Caco-2 (cell line): ENCODE data around the gene ZNF543. TPM values are rescaled to one million over a fixed set of nuclear protein-coding genes. Genes with fewer than 3 reads are reported as not detected.

ENCODE experiments used
- BruUV-seq: library from RNA; stranded (reverse); fragments of 400-500 nt; replicated peaks from 2 replicates; lab custom pipeline; 2021; lab: Mats Ljungman, UMichigan
- CTCF ChIA-PET: fragments of 300-600 bp; sonication (Branson Sonifier 250); formaldehyde crosslinking; loops from one replicate; lab custom pipeline; 2022; ENCODE audit warnings: antibody characterized with exemption; lab: Charles Lee
- POLR2A ChIA-PET: fragments of 300-600 bp; sonication (Branson Sonifier 250); formaldehyde crosslinking; loops from one replicate; lab custom pipeline; 2022; ENCODE audit warnings: antibody characterized with exemption; lab: Charles Lee
- DNase-seq, 2 experiments: peaks; one replicate each; pipeline versions ENCODE4 v3.0.0 to v3.0.0-alpha.2; 2020 to 2022
- H3K27me3 ChIP-seq: replicated peaks from 2 replicates; pipeline ENCODE4 v1.6.0; 2011; ENCODE audit warnings: low read length; ENCODE audit not compliant: control insufficient read depth, insufficient read depth
- H3K36me3 ChIP-seq: 2 replicates; pipeline ENCODE4 v1.5.1; 2011; ENCODE audit warnings: low read length; ENCODE audit not compliant: control insufficient read depth, insufficient read depth
- H3K4me1 ChIP-seq: fragments of 250-450 bp; sonication (Bioruptor Pico); 2 replicates; pipeline ENCODE4 v1.5.1; 2020; ENCODE audit warnings: mild to moderate bottlenecking
- H3K4me3 ChIP-seq: 2 replicates; pipeline ENCODE4 v1.5.1; 2011; ENCODE audit warnings: low read depth, mild to moderate bottlenecking, control low read depth, low read length
- H3K9me3 ChIP-seq: fragments of 250-450 bp; sonication (Bioruptor Pico); 2 replicates; pipeline ENCODE4 v1.5.1; 2020; ENCODE audit warnings: mild to moderate bottlenecking, moderate library complexity
- H3K27ac Mint-ChIP-seq: one replicate; pipeline ENCODE4 v1.8.0; 2022; ENCODE audit warnings: mixed read lengths; ENCODE audit not compliant: unreplicated experiment
- H3K27me3 Mint-ChIP-seq: one replicate; pipeline ENCODE4 v1.8.0; 2022; ENCODE audit warnings: mixed read lengths; ENCODE audit not compliant: insufficient read depth, unreplicated experiment
- H3K36me3 Mint-ChIP-seq: one replicate; pipeline ENCODE4 v1.8.0; 2022; ENCODE audit warnings: mild to moderate bottlenecking, mixed read lengths; ENCODE audit not compliant: insufficient read depth, unreplicated experiment
- H3K4me1 Mint-ChIP-seq: one replicate; pipeline ENCODE4 v1.8.0; 2022; ENCODE audit warnings: low read depth, mixed read lengths; ENCODE audit not compliant: unreplicated experiment
- H3K4me3 Mint-ChIP-seq: one replicate; pipeline ENCODE4 v1.8.0; 2022; ENCODE audit warnings: mild to moderate bottlenecking, moderate library complexity, mixed read lengths; ENCODE audit not compliant: unreplicated experiment
- H3K9me3 Mint-ChIP-seq: one replicate; pipeline ENCODE4 v1.8.0; 2022; ENCODE audit warnings: mixed read lengths; ENCODE audit not compliant: unreplicated experiment
- intact Hi-C: fragments of 100-400 bp; cut with micrococcal nuclease; formaldehyde crosslinking; loops from one replicate; pipeline ENCODE4 v1.10.0; 2022; ENCODE audit not compliant: unreplicated experiment
- total RNA-seq: library from RNA; stranded (reverse); gene quantifications from 2 replicates; pipeline ENCODE4 v1.2.3, GENCODE V29; 2022
- TF ChIP-seq, protein P1 (sequence below), 2 experiments: fragments of 200-600 bp in 1 of 2; IDR thresholded peaks; 1 replicate in 1 of 2; 2 replicates in 1 of 2; pipeline versions ENCODE4 v1.5.1 to v1.8.0; 2011 to 2022; ENCODE audit warnings: antibody characterized with exemption in 1 of 2, control low read depth in 1 of 2, inconsistent platforms in 1 of 2, low read depth in 1 of 2, low read length in 1 of 2, mild to moderate bottlenecking in 1 of 2, moderate library complexity in 1 of 2; ENCODE audit not compliant: insufficient read depth in 1 of 2, severe bottlenecking in 1 of 2, unreplicated experiment in 1 of 2

The ZNF543 gene
- total RNA-seq, 1 experiment from 2014 or later: 3.5 TPM

- Mint-ChIP-seq H3K9me3 (no peaks in the 10 kb centered on the region), H3K27me3 (no peaks in the 10 kb centered on the region), H3K4me3 (no peak overlapping the region), H3K4me1 (no peaks in the 10 kb centered on the region), H3K36me3 (peaks cover 5% of the 10 kb centered on the region), H3K27ac (no peak overlapping the region)
- ChIA-PET CTCF (no interaction called here), POLR2A (no interaction called here)
- TF ChIP-seq, protein P1, sequence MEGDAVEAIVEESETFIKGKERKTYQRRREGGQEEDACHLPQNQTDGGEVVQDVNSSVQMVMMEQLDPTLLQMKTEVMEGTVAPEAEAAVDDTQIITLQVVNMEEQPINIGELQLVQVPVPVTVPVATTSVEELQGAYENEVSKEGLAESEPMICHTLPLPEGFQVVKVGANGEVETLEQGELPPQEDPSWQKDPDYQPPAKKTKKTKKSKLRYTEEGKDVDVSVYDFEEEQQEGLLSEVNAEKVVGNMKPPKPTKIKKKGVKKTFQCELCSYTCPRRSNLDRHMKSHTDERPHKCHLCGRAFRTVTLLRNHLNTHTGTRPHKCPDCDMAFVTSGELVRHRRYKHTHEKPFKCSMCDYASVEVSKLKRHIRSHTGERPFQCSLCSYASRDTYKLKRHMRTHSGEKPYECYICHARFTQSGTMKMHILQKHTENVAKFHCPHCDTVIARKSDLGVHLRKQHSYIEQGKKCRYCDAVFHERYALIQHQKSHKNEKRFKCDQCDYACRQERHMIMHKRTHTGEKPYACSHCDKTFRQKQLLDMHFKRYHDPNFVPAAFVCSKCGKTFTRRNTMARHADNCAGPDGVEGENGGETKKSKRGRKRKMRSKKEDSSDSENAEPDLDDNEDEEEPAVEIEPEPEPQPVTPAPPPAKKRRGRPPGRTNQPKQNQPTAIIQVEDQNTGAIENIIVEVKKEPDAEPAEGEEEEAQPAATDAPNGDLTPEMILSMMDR (IDR thresholded peaks at IDR 0.05; ENCODE audit: insufficient read depth in 1 of 2, low read depth in 1 of 2, low read length in 1 of 2, severe bottlenecking in 1 of 2, unreplicated experiment in 1 of 2): no peak
- Histone ChIP-seq H3K36me3 (no peaks in the 10 kb centered on the region), H3K27me3 (no peaks in the 10 kb centered on the region), H3K4me1 (no peaks in the 10 kb centered on the region), H3K9me3 (no peaks in the 10 kb centered on the region), H3K4me3 (no peak overlapping the region)
- no peak for DNase-seq
- BruUV-seq: no TSS peak
- intact Hi-C loops: no loop called here
Observed at GRCh38 chr19:57327993-57328392, 7.7 kb downstream of the ZNF543 start.

DNA sequence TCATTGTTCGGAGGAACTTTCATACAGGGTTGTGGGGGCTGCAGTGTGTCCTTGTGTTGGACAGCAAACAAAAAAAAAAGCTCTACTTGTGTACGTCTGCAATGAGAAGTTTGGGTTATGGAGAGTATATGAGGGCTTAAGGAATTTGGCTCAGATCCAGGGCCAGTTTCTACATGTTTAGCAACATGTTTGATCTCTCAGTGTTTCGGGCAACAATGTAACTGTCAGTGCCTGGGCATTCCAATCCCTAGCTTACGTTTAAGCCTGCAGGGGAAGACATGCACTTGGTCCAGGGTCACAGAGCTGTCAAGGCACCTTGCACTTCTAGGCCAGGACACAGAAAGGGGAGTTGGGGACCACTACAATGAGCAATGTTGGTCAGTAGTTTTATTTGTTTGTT lies 13.9 kb downstream of the ZNF543 start:
- H3K36me3 ChIP-seq: no peaks in the 10 kb centered on the region
- intact Hi-C loops: no loop called here
- POLR2A ChIA-PET: no interaction called here
- H3K4me1 ChIP-seq: no peaks in the 10 kb centered on the region
- no peaks in the 10 kb centered on the region for H3K27me3 ChIP-seq
- CTCF ChIA-PET: interaction anchor here (0.5 kb wide), 1 partner anchor 30 kb away, joined by 5 read pairs; no protein-coding TSS in a partner anchor
- DNase-seq: no peak
- BruUV-seq: no TSS peak
- Mint-ChIP-seq H3K4me1 (no peaks in the 10 kb centered on the region), H3K36me3 (no peaks in the 10 kb centered on the region), H3K27ac (no peak overlapping the region), H3K27me3 (no peaks in the 10 kb centered on the region), H3K9me3 (no peaks in the 10 kb centered on the region), H3K4me3 (no peak overlapping the region)
- no peak overlapping the region for H3K4me3 ChIP-seq
- TF ChIP-seq, protein P1 (IDR thresholded peaks at IDR 0.05; ENCODE audit: insufficient read depth in 1 of 2, low read depth in 1 of 2, low read length in 1 of 2, severe bottlenecking in 1 of 2, unreplicated experiment in 1 of 2): no peak
- H3K9me3 ChIP-seq: no peaks in the 10 kb centered on the region

GRCh38 chr19:57338877-57339276 lies 18.6 kb downstream of the ZNF543 start:
- DNase-seq: no peak
- H3K9me3 Mint-ChIP-seq: no peaks in the 10 kb centered on the region
- TF ChIP-seq, protein P1 (IDR thresholded peaks at IDR 0.05; ENCODE audit: insufficient read depth in 1 of 2, low read depth in 1 of 2, low read length in 1 of 2, severe bottlenecking in 1 of 2, unreplicated experiment in 1 of 2): no peak
- H3K36me3 ChIP-seq: no peaks in the 10 kb centered on the region
- intact Hi-C loops: no loop called here
- H3K4me3 ChIP-seq: no peak overlapping the region
- no peaks in the 10 kb centered on the region for H3K4me1 ChIP-seq
- no peak overlapping the region for H3K27ac Mint-ChIP-seq
- H3K4me1 Mint-ChIP-seq: no peaks in the 10 kb centered on the region
- CTCF ChIA-PET: no interaction called here
- H3K4me3 Mint-ChIP-seq: no peak overlapping the region
- H3K27me3 ChIP-seq: no peaks in the 10 kb centered on the region
- H3K27me3 Mint-ChIP-seq: no peaks in the 10 kb centered on the region
- H3K36me3 Mint-ChIP-seq: no peaks in the 10 kb centered on the region
- BruUV-seq: no TSS peak
- POLR2A ChIA-PET: no interaction called here
- no peaks in the 10 kb centered on the region for H3K9me3 ChIP-seq
